Ishikawa (cell line): ENCODE data around the gene LIX1.

ENCODE experiments used
- CREB1 ChIP-seq: IDR thresholded peaks from 2 replicates; pipeline ENCODE4 v1.6.1; 2012; ENCODE audit warnings: low read depth
- EGR1 ChIP-seq: IDR thresholded peaks from 2 replicates; pipeline ENCODE4 v1.6.1; 2012
- EP300 ChIP-seq: IDR thresholded peaks from 2 replicates; pipeline ENCODE4 v1.6.1; 2012; ENCODE audit warnings: borderline replicate concordance
- ZBTB7A ChIP-seq: IDR thresholded peaks from 2 replicates; pipeline ENCODE4 v1.6.1; 2012; ENCODE audit warnings: low read depth
- TF ChIP-seq, protein P1 (sequence below): IDR thresholded peaks from 2 replicates; pipeline ENCODE4 v1.6.1; 2012

DNA sequence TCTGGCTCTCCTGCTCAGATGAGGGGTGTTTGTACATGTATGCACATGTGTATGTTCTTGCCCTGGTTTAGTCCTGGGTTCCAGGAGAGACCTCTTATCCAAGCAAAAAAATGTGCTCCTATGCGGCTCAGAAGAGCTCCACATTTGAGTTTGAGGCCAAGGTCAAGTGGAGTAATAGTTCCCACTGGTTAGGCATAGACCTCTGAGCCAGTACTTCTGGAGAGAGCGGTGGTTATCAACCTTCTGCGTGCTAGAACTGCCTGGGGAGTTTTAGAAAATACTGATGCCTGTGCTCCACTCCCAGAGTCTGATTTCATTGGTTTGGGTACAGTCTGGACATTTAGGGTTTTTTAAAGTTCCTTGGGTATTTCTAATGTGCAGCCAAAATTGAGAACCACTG lies 51.5 kb downstream of the LIX1 start:
- TF ChIP-seq EGR1 (no peak), ZBTB7A (no peak), CREB1 (no peak), EP300 (no peak)
- TF ChIP-seq, protein P1, sequence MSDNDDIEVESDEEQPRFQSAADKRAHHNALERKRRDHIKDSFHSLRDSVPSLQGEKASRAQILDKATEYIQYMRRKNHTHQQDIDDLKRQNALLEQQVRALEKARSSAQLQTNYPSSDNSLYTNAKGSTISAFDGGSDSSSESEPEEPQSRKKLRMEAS, result no peak
